Endothelial cell of umbilical vein (primary cell): ENCODE data around the gene ATP10A. TPM values are rescaled to one million over a fixed set of nuclear protein-coding genes. Genes with fewer than 3 reads are reported as not detected.

ENCODE experiments used
- BruUV-seq: library from RNA; stranded (reverse); fragments of 400-500 nt; replicated peaks from 2 replicates; lab custom pipeline; 2021; lab: Mats Ljungman, UMichigan
- CTCF ChIA-PET: fragments of 300-600, 350-600 bp; sonication (Branson Sonifier 250); formaldehyde crosslinking; loops from one replicate; lab custom pipeline; 2021; ENCODE audit warnings: antibody characterized with exemption, inconsistent platforms; lab: Charles Lee
- POLR2A ChIA-PET: fragments of 300-600, 350-600 bp; sonication (Branson Sonifier 250); formaldehyde crosslinking; loops from one replicate; lab custom pipeline; 2021; ENCODE audit warnings: antibody characterized with exemption, inconsistent platforms; lab: Charles Lee
- DNase-seq: peaks from one replicate; pipeline ENCODE4 v3.0.0-alpha.2; 2011; ENCODE audit warnings: low read depth, low spot score
- FAIRE-seq: peaks from 2 replicates; lab custom pipeline; 2011; peaks lifted over from hg19 to GRCh38; lab: Jason Lieb, UNC
- H2AFZ ChIP-seq: 2 replicates; pipeline ENCODE4 v1.6.0; 2012; ENCODE audit warnings: low read depth, low read length, control low read depth, inconsistent platforms
- H3K27ac ChIP-seq: 2 replicates; pipeline ENCODE4 v1.5.1; 2011; ENCODE audit warnings: low read depth, mild to moderate bottlenecking, control low read depth, low read length, moderate library complexity; ENCODE audit not compliant: insufficient read depth
- H3K27me3 ChIP-seq, 2 experiments: 2 replicates each; pipeline versions ENCODE4 v1.6.0 to v1.6.1; 2011; ENCODE audit warnings: low read length in 2 of 2, mixed read lengths in 1 of 2; ENCODE audit not compliant: control insufficient read depth in 2 of 2, insufficient read depth in 2 of 2
- H3K36me3 ChIP-seq, 2 experiments: 2 replicates in 1 of 2; 3 replicates in 1 of 2; pipeline ENCODE4 v1.5.1; 2011; ENCODE audit warnings: low read length in 2 of 2, mild to moderate bottlenecking in 1 of 2, moderate library complexity in 1 of 2; ENCODE audit not compliant: control insufficient read depth in 2 of 2, insufficient read depth in 2 of 2; ENCODE audit errors: extremely low read depth in 1 of 2
- H3K4me1 ChIP-seq: 3 replicates; pipeline ENCODE4 v1.5.1; 2011; ENCODE audit warnings: mild to moderate bottlenecking, low read length; ENCODE audit not compliant: control insufficient read depth, insufficient read depth; ENCODE audit errors: extremely low read depth
- H3K4me2 ChIP-seq: 2 replicates; pipeline ENCODE4 v1.6.1; 2011; ENCODE audit warnings: low read length, control low read depth, mixed read lengths; ENCODE audit not compliant: insufficient read depth
- H3K4me3 ChIP-seq, 3 experiments: fragments of 200-600 bp in 1 of 3; sonication (generic), shearing (Covaris generic) in 1 of 3; replicated peaks in 1 of 3; 2 replicates each; pipeline ENCODE4 v1.5.1; 2011 to 2016; ENCODE audit warnings: control low read depth in 3 of 3, low read length in 3 of 3, mild to moderate bottlenecking in 2 of 3, inconsistent platforms in 1 of 3, low read depth in 1 of 3, moderate library complexity in 1 of 3; ENCODE audit not compliant: insufficient read depth in 1 of 3
- H3K79me2 ChIP-seq: 2 replicates; pipeline ENCODE4 v1.6.0; 2012; ENCODE audit warnings: low read length, inconsistent platforms; ENCODE audit not compliant: control insufficient read depth, insufficient read depth
- H3K9ac ChIP-seq: replicated peaks from 2 replicates; pipeline ENCODE3; 2011; ENCODE audit warnings: low read length, control low read depth; ENCODE audit not compliant: insufficient read depth; ENCODE audit errors: extremely low read depth
- H3K9me1 ChIP-seq: replicated peaks from 3 replicates; pipeline ENCODE4 v1.6.0; 2011; ENCODE audit warnings: mild to moderate bottlenecking, low read length; ENCODE audit not compliant: control insufficient read depth, insufficient read depth; ENCODE audit errors: extremely low read depth
- H3K9me3 ChIP-seq: replicated peaks from 2 replicates; pipeline ENCODE4 v1.5.1; 2012; ENCODE audit warnings: low read length, inconsistent platforms; ENCODE audit not compliant: control insufficient read depth, insufficient read depth
- H4K20me1 ChIP-seq: replicated peaks from 2 replicates; pipeline ENCODE3; 2011; ENCODE audit warnings: mild to moderate bottlenecking, low read length; ENCODE audit not compliant: control insufficient read depth, insufficient read depth; ENCODE audit errors: extremely low read depth
- CTCF ChIP-seq, 2 donors: IDR thresholded peaks; 1 replicate in 1 of 2; 2 replicates in 1 of 2; pipeline ENCODE4 v1.5.1; 2011; ENCODE audit warnings: low read length in 2 of 2, mild to moderate bottlenecking in 2 of 2, moderate library complexity in 2 of 2, control low read depth in 1 of 2, inconsistent platforms in 1 of 2, low read depth in 1 of 2; ENCODE audit not compliant: insufficient read depth in 1 of 2; ENCODE audit errors: extremely low read depth in 1 of 2
- EZH2 ChIP-seq: IDR thresholded peaks from 2 replicates; pipeline ENCODE4 v1.6.1; 2012; ENCODE audit warnings: borderline replicate concordance, low read depth, mild to moderate bottlenecking, moderate library complexity, low read length, inconsistent platforms; ENCODE audit not compliant: severe bottlenecking
- FOS ChIP-seq: IDR thresholded peaks from 2 replicates; pipeline ENCODE4 v1.6.1; 2011; ENCODE audit warnings: mild to moderate bottlenecking, low read length, moderate library complexity, borderline replicate concordance; ENCODE audit not compliant: insufficient read depth
- GATA2 ChIP-seq: IDR thresholded peaks from 2 replicates; pipeline ENCODE4 v1.7.0; 2011; ENCODE audit warnings: low read depth, mild to moderate bottlenecking, moderate library complexity, mixed read lengths, low read length; ENCODE audit not compliant: insufficient read length, insufficient read depth
- JUN ChIP-seq: IDR thresholded peaks from 2 replicates; pipeline ENCODE4 v1.6.1; 2011; ENCODE audit warnings: borderline replicate concordance, low read depth; ENCODE audit not compliant: insufficient read length, insufficient read depth
- MAX ChIP-seq: IDR thresholded peaks from 2 replicates; pipeline ENCODE4 v1.6.1; 2011; ENCODE audit not compliant: insufficient read depth, insufficient read length
- MYC ChIP-seq: IDR thresholded peaks from one replicate; pipeline ENCODE4 v1.6.1; 2011; ENCODE audit warnings: mild to moderate bottlenecking, low read depth, low read length
- POLR2A ChIP-seq: IDR thresholded peaks from 2 replicates; pipeline ENCODE4 v1.6.1; 2012; ENCODE audit warnings: low read depth, mild to moderate bottlenecking, control low read depth, low read length
- POLR2AphosphoS5 ChIP-seq: IDR thresholded peaks from 2 replicates; pipeline ENCODE4 v1.6.1; 2012; ENCODE audit warnings: low read depth, mild to moderate bottlenecking, control low read depth, low read length, moderate library complexity; ENCODE audit not compliant: insufficient read depth
- dilution Hi-C: fragments of 300-500 bp; cut with MboI; formaldehyde crosslinking; loops from one replicate; pipeline ENCODE4 v1.15.0; 2019; ENCODE audit warnings: low sequenced_read_pairs; ENCODE audit not compliant: extremely low pct_ligation_motif_present
- intact Hi-C: fragments of 100-400 bp; cut with micrococcal nuclease; formaldehyde crosslinking; loops from one replicate; pipeline ENCODE4 v1.10.0; 2022
- polyA plus RNA-seq, 4 experiments: library from polyadenylated mRNA; depleted of rRNA in 3 of 4; stranded (reverse) in 3 of 4; unstranded in 1 of 4; fragments of >200 nt; gene quantifications; 2 replicates each; pipeline versions ENCODE4 v1.2.1 to v1.2.3, GENCODE V29; 2011 to 2012; ENCODE audit warnings: missing spikeins in 1 of 4
- total RNA-seq: library from RNA; stranded (reverse); gene quantifications from 2 replicates; pipeline ENCODE4 v1.2.3, GENCODE V29; 2021

ATP10A gene
- total and polyA plus RNA-seq, 2 donors (not counting 3 experiments of a cell fraction or from before 2014, with no cell fraction given): not detected

- no peak overlapping the region for H3K27ac ChIP-seq
- no peak overlapping the region for H3K9ac ChIP-seq
- H3K9me1 ChIP-seq: no peaks in the 10 kb centered on the region
- no peaks in the 10 kb centered on the region for H4K20me1 ChIP-seq
- dilution Hi-C loops: no loop called here
- no peaks in the 10 kb centered on the region for H3K27me3 ChIP-seq
- no peaks in the 10 kb centered on the region for H3K36me3 ChIP-seq
- no peak overlapping the region for H2AFZ ChIP-seq
- ChIA-PET CTCF (no interaction called here), POLR2A (no interaction called here)
- intact Hi-C loops: no loop called here
- no peak overlapping the region for H3K4me2 ChIP-seq
- no peak for TF ChIP-seq MAX
- no peak for DNase-seq
- H3K4me3 ChIP-seq: no peak overlapping the region
- H3K4me1 ChIP-seq: no peaks in the 10 kb centered on the region
- FAIRE-seq: no peak
- BruUV-seq: no TSS peak
- no peaks in the 10 kb centered on the region for H3K79me2 ChIP-seq
- H3K9me3 ChIP-seq: peaks cover 11% of the 10 kb centered on the region
Observed at GRCh38 chr15:25801586-25802284, 61.4 kb downstream of the ATP10A start.

GRCh38 chr15:25800761-25801515 is 62.2 kb downstream of the ATP10A start:
- Histone ChIP-seq H3K36me3 (no peaks in the 10 kb centered on the region), H3K9me3 (peaks cover 11% of the 10 kb centered on the region), H3K27ac (no peak overlapping the region), H3K9ac (no peak overlapping the region), H3K4me2 (no peak overlapping the region), H2AFZ (no peak overlapping the region), H3K27me3 (no peaks in the 10 kb centered on the region), H3K4me1 (no peaks in the 10 kb centered on the region), H3K9me1 (no peaks in the 10 kb centered on the region), H3K79me2 (no peaks in the 10 kb centered on the region), H3K4me3 (no peak overlapping the region), H4K20me1 (no peaks in the 10 kb centered on the region)
- ChIA-PET POLR2A (no interaction called here), CTCF (no interaction called here)
- DNase-seq (no peak), FAIRE-seq (no peak)
- intact Hi-C loops: no loop called here
- dilution Hi-C loops: no loop called here
- no TSS peak for BruUV-seq
- no peak for TF ChIP-seq EZH2
- TF ChIP-seq POLR2A: no peak
- no peak for TF ChIP-seq JUN
- no peak for TF ChIP-seq POLR2AphosphoS5
- TF ChIP-seq MYC: no peak
- TF ChIP-seq FOS: no peak
- TF ChIP-seq GATA2: no peak
- no peak for TF ChIP-seq CTCF (IDR thresholded peaks at IDR 0.05; ENCODE audit: extremely low read depth in 1 of 2, insufficient read depth in 1 of 2, low read depth in 1 of 2, low read length in 2 of 2)
- TF ChIP-seq MAX: no peak
